ENCODE data around the gene ADAM17. TPM values are rescaled to one million over a fixed set of nuclear protein-coding genes. Genes with fewer than 3 reads are reported as not detected.

ADAM17 gene
- total RNA-seq, 1 experiment from 2014 or later: 50.0 TPM

DNA sequence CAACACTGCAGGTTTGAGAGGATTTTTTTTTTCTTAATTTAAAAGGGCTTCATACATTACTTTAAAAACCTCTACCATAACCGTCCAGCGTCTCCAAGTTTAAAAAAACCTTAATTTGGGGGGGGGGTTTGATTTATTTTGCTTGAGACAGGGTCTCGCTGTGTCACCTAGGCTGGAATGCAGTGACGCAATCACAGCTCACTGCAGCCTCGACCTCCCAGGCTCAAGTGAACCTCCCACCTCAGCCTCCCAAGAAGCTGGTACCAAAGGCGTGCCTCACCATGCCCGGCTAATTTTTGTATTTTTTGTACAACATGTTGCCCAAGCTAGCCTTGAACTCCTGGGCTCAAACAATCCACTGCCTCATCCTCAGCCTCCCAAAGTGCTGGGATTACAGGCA is 36.9 kb downstream of the ADAM17 start:
- no peaks in the 10 kb centered on the region for H3K9me3 ChIP-seq (ENCODE audit: control insufficient read depth, insufficient read depth, low read depth, low read length)
- no peak overlapping the region for H3K4me3 ChIP-seq (ENCODE audit: low read depth in 2 of 2, low read length in 2 of 2)
- in situ Hi-C loops (cut with HindIII; ENCODE audit: low pct_unique_long_range_greater_than_20kb, low sequenced_read_pairs) (no loop called here), intact Hi-C loops (cut with micrococcal nuclease; ENCODE audit: unreplicated experiment) (no loop called here)
- DNase-seq (ENCODE audit: low read depth, low spot score) (no peak), ATAC-seq (no peak)
- CTCF ChIA-PET: interaction anchor here (0.7 kb wide), 1 partner anchor 576 kb away, joined by 3 read pairs; no protein-coding TSS in a partner anchor
- POLR2A ChIA-PET: interaction anchor here (0.6 kb wide), 1 partner anchor 64 kb away, joined by 3 read pairs; no protein-coding TSS in a partner anchor
- no TSS peak for BruUV-seq (replicated peaks)
- no peak overlapping the region for H3K27ac ChIP-seq (ENCODE audit: low read length)
- no peaks in the 10 kb centered on the region for H3K27me3 ChIP-seq (ENCODE audit: control insufficient read depth, insufficient read depth, low read length)
- TF ChIP-seq SIN3A (IDR thresholded peaks at IDR 0.05; ENCODE audit: borderline replicate concordance, insufficient read depth, low read depth, low read length) (no peak), TCF7L2 (IDR thresholded peaks at IDR 0.05; ENCODE audit: low read depth, low read length) (no peak), REST (IDR thresholded peaks at IDR 0.05; ENCODE audit: insufficient read depth in 1 of 2, low read depth in 2 of 2, low read length in 1 of 2) (no peak), CTCF (IDR thresholded peaks at IDR 0.05) (no peak), POLR2AphosphoS5 (IDR thresholded peaks at IDR 0.05; ENCODE audit: low read depth, low read length) (no peak)
- H3K4me1 ChIP-seq (ENCODE audit: control insufficient read depth, insufficient read depth, low read length): no peaks in the 10 kb centered on the region
- H3K36me3 ChIP-seq (ENCODE audit: control insufficient read depth, insufficient read depth, low read length): peaks cover 26% of the 10 kb centered on the region

DNA sequence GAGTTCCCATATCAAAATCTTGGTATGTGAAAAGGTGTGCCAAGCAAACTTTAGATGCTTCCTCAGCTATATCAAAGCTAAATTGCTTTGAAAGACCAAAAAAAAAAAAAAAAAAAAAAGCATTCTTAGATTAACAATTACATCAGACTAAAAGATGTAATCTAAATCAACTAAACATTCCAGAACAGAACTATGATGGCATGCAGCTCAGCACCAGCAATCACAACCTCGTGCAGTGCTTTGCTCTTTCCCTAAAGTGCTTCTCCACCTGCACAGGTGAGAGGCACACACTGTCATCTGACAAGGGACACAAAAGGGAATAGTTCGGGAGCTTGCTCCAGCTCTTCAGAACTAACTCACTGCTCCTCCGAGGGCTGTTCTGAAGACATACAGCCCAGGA is 37.5 kb downstream of the ADAM17 start:
- in situ Hi-C loops (cut with HindIII; ENCODE audit: low pct_unique_long_range_greater_than_20kb, low sequenced_read_pairs) (no loop called here), intact Hi-C loops (cut with micrococcal nuclease; ENCODE audit: unreplicated experiment) (no loop called here)
- Histone ChIP-seq H3K4me1 (ENCODE audit: control insufficient read depth, insufficient read depth, low read length) (no peaks in the 10 kb centered on the region), H3K27ac (ENCODE audit: low read length) (no peak overlapping the region), H3K4me3 (ENCODE audit: low read depth in 2 of 2, low read length in 2 of 2) (no peak overlapping the region), H3K9me3 (ENCODE audit: control insufficient read depth, insufficient read depth, low read depth, low read length) (no peaks in the 10 kb centered on the region), H3K36me3 (ENCODE audit: control insufficient read depth, insufficient read depth, low read length) (peaks cover 24% of the 10 kb centered on the region), H3K27me3 (ENCODE audit: control insufficient read depth, insufficient read depth, low read length) (no peaks in the 10 kb centered on the region)
- ATAC-seq (no peak), DNase-seq (ENCODE audit: low read depth, low spot score) (no peak)
- BruUV-seq (replicated peaks): no TSS peak
- CTCF ChIA-PET: interaction anchor here (0.5 kb wide), 1 partner anchor 15 kb away, joined by 4 read pairs; no protein-coding TSS in a partner anchor
- no peak for TF ChIP-seq SIN3A (IDR thresholded peaks at IDR 0.05; ENCODE audit: borderline replicate concordance, insufficient read depth, low read depth, low read length)
- no peak for TF ChIP-seq POLR2AphosphoS5 (IDR thresholded peaks at IDR 0.05; ENCODE audit: low read depth, low read length)
- TF ChIP-seq REST (IDR thresholded peaks at IDR 0.05; ENCODE audit: insufficient read depth in 1 of 2, low read depth in 2 of 2, low read length in 1 of 2): no peak
- no peak for TF ChIP-seq CTCF (IDR thresholded peaks at IDR 0.05)
- TF ChIP-seq TCF7L2 (IDR thresholded peaks at IDR 0.05; ENCODE audit: low read depth, low read length): no peak
- POLR2A ChIA-PET: no interaction called here

Data from Panc1 (cell line).